SK-N-SH treated with all-trans-retinoic acid at 6 μM for 48 hours (cell line): ENCODE measurements around the gene ALDH3A1.

ENCODE experiments used
- ARNTL ChIP-seq: fragments of 450-650 bp; formaldehyde crosslinking; IDR thresholded peaks from 2 replicates; pipeline ENCODE4 v1.5.0; 2020; ENCODE audit warnings: low read depth, mild to moderate bottlenecking, moderate library complexity, borderline replicate concordance
- CSDC2 ChIP-seq: fragments of 250-450 bp; sonication (Bioruptor Pico); IDR thresholded peaks from 2 replicates; pipeline ENCODE4 v1.5.0; 2020; ENCODE audit warnings: mild to moderate bottlenecking, moderate library complexity
- GLIS3 ChIP-seq: fragments of 250-450 bp; sonication (Bioruptor Pico); IDR thresholded peaks from 2 replicates; pipeline ENCODE4 v1.5.0; 2020; ENCODE audit warnings: mild to moderate bottlenecking, moderate library complexity
- ISL1 ChIP-seq: fragments of 250-450 bp; sonication (Bioruptor Pico); IDR thresholded peaks from 2 replicates; pipeline ENCODE4 v2.1.2; 2022; ENCODE audit warnings: mild to moderate bottlenecking, moderate library complexity
- OSR1 ChIP-seq: fragments of 250-450 bp; sonication (Bioruptor Pico); IDR thresholded peaks from 2 replicates; pipeline ENCODE4 v1.8.0; 2022; ENCODE audit warnings: moderate library complexity, mild to moderate bottlenecking, inconsistent platforms
- SNAI2 ChIP-seq: fragments of 250-450 bp; sonication (Bioruptor Pico); IDR thresholded peaks from 2 replicates; pipeline ENCODE4 v1.5.0; 2020; ENCODE audit warnings: mild to moderate bottlenecking, moderate library complexity
- TOX ChIP-seq: fragments of 250-450 bp; sonication (Bioruptor Pico); IDR thresholded peaks from 2 replicates; pipeline ENCODE4 v1.8.0; 2021; ENCODE audit warnings: mild to moderate bottlenecking, moderate library complexity, borderline replicate concordance
- ZNF70 ChIP-seq: fragments of 450-650 bp; formaldehyde crosslinking; IDR thresholded peaks from 2 replicates; pipeline ENCODE4 v1.5.0; 2020; ENCODE audit warnings: mild to moderate bottlenecking, moderate library complexity
- ZNF8 ChIP-seq: fragments of 450-650 bp; formaldehyde crosslinking; IDR thresholded peaks from 2 replicates; pipeline ENCODE4 v1.5.0; 2020; ENCODE audit warnings: mild to moderate bottlenecking, moderate library complexity
- TF ChIP-seq, protein P1 (sequence below): fragments of 250-450 bp; sonication (Bioruptor Pico); IDR thresholded peaks from 2 replicates; pipeline ENCODE4 v1.8.0; 2020; ENCODE audit warnings: mild to moderate bottlenecking, moderate library complexity, borderline replicate concordance
- TF ChIP-seq, protein P2 (sequence below): fragments of 250-450 bp; sonication (Bioruptor Pico); IDR thresholded peaks from 2 replicates; pipeline ENCODE4 v1.8.0; 2021; ENCODE audit warnings: low read depth, mild to moderate bottlenecking, moderate library complexity, borderline replicate concordance

DNA sequence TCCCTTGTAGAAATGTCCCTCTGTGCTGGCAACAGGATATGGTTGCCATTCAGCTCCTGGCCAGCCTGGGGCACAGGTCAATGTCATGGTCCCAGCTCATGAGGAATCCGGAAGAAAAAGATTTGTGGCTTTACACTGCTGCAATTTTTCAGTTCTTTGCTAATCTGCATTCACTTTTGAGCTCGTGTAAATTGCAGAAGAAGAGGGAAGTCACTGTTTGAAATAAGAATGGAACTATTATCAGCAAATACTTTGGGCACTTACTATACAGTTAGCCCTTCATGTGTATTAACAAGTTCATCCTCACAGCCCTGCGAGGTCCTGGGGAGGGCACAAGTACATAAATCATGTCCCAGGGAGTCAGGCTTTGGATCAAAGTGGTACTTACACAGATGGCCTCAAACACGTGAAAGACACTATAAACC is 45.9 kb downstream of the ALDH3A1 start:
- TF ChIP-seq OSR1 (no peak), ZNF70 (CRISPR knock-in tag) (no peak), SNAI2 (CRISPR knock-in tag) (no peak), CSDC2 (CRISPR knock-in tag) (no peak), GLIS3 (CRISPR knock-in tag) (no peak), ZNF8 (CRISPR knock-in tag) (no peak), ARNTL (CRISPR knock-in tag) (no peak), TOX (CRISPR knock-in tag) (no peak), ISL1 (CRISPR knock-in tag) (no peak)
- TF ChIP-seq, protein P1, sequence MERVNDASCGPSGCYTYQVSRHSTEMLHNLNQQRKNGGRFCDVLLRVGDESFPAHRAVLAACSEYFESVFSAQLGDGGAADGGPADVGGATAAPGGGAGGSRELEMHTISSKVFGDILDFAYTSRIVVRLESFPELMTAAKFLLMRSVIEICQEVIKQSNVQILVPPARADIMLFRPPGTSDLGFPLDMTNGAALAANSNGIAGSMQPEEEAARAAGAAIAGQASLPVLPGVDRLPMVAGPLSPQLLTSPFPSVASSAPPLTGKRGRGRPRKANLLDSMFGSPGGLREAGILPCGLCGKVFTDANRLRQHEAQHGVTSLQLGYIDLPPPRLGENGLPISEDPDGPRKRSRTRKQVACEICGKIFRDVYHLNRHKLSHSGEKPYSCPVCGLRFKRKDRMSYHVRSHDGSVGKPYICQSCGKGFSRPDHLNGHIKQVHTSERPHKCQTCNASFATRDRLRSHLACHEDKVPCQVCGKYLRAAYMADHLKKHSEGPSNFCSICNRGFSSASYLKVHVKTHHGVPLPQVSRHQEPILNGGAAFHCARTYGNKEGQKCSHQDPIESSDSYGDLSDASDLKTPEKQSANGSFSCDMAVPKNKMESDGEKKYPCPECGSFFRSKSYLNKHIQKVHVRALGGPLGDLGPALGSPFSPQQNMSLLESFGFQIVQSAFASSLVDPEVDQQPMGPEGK (CRISPR knock-in tag), result no peak
- TF ChIP-seq, protein P2, sequence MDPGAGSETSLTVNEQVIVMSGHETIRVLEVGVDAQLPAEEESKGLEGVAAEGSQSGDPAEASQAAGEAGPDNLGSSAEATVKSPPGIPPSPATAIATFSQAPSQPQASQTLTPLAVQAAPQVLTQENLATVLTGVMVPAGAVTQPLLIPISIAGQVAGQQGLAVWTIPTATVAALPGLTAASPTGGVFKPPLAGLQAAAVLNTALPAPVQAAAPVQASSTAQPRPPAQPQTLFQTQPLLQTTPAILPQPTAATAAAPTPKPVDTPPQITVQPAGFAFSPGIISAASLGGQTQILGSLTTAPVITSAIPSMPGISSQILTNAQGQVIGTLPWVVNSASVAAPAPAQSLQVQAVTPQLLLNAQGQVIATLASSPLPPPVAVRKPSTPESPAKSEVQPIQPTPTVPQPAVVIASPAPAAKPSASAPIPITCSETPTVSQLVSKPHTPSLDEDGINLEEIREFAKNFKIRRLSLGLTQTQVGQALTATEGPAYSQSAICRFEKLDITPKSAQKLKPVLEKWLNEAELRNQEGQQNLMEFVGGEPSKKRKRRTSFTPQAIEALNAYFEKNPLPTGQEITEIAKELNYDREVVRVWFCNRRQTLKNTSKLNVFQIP, result no peak
